Measurements from ENCODE around the gene GALNT5.

GRCh38 chr2:157265825-157266224 lies 8.3 kb downstream of the GALNT5 start:
- no peak for TF ChIP-seq CTCF (conservative IDR thresholded peaks at IDR 0.05 in 1 of 2, IDR thresholded peaks at IDR 0.05 in 1 of 2; ENCODE audit: low read depth in 1 of 2, low read length in 2 of 2)
- no peak for TF ChIP-seq EZH2 (IDR thresholded peaks at IDR 0.05; ENCODE audit: low read length, missing control alignments)
